HepG2 (cell line): ENCODE data around the gene NGFR. TPM values are rescaled to one million over a fixed set of nuclear protein-coding genes. Genes with fewer than 3 reads are reported as not detected.
A peak's percentile ranks its signal among the peaks of the same experiment; 100 is the strongest.

Experiments
- ATAC-seq: fragments of 200-7000 bp; cut with Tn5 transposase; 3 replicates; pipeline ENCODE4 v1.9.1; 2020; ENCODE audit warnings: mild to moderate bottlenecking, moderate library complexity
- BruUV-seq: library from RNA; stranded (reverse); fragments of 400-500 nt; replicated peaks from 2 replicates; lab custom pipeline; 2021; lab: Mats Ljungman, UMichigan
- CTCF ChIA-PET: fragments of 300-600 bp; formaldehyde crosslinking; extraction: SDS; loops from one replicate; lab custom pipeline; 2021; ENCODE audit warnings: low total read pairs, inconsistent platforms, low intra/inter-chr PET ratio; lab: Yijun Ruan, JAX
- POLR2A ChIA-PET: fragments of 350-600 bp; sonication (Branson Sonifier 250); formaldehyde crosslinking; loops from one replicate; lab custom pipeline; 2020; ENCODE audit warnings: antibody characterized with exemption, inconsistent platforms; lab: Yijun Ruan, JAX
- DNase-seq: peaks from one replicate; pipeline ENCODE4 v3.0.0-alpha.2; 2015; ENCODE audit warnings: low spot score
- FAIRE-seq: peaks from 3 replicates; lab custom pipeline; 2011; peaks lifted over from hg19 to GRCh38; lab: Jason Lieb, UNC
- H2AFZ ChIP-seq: one replicate; pipeline ENCODE4 v1.6.1; 2011; ENCODE audit warnings: low read length, inconsistent platforms
- H3K27ac ChIP-seq: fragments of 300-600 bp; 3 replicates; pipeline ENCODE4 v1.8.0; 2011; ENCODE audit warnings: mixed run types, mild to moderate bottlenecking, mixed read lengths, low read length, inconsistent platforms; ENCODE audit not compliant: insufficient read depth; ENCODE audit errors: extremely low read length
- H3K27me3 ChIP-seq, 2 experiments: fragments of 200-600 bp in 1 of 2; 2 replicates in 1 of 2; 3 replicates in 1 of 2; pipeline versions ENCODE4 v1.6.0 to v1.8.0; 2011; ENCODE audit warnings: low read length in 2 of 2, mild to moderate bottlenecking in 2 of 2, moderate library complexity in 2 of 2, inconsistent platforms in 1 of 2; ENCODE audit not compliant: insufficient read depth in 2 of 2, control insufficient read depth in 1 of 2
- H3K36me3 ChIP-seq, 2 experiments: fragments of 200-600 bp in 1 of 2; replicated peaks in 1 of 2; 2 replicates in 1 of 2; 3 replicates in 1 of 2; pipeline versions ENCODE4 v1.5.1 to v1.8.0; 2011; ENCODE audit warnings: low read length in 2 of 2, inconsistent platforms in 1 of 2; ENCODE audit not compliant: insufficient read depth in 2 of 2, control insufficient read depth in 1 of 2
- H3K4me1 ChIP-seq: 2 replicates; pipeline ENCODE4 v1.5.1; 2012; ENCODE audit warnings: low read length, inconsistent platforms; ENCODE audit not compliant: insufficient read depth
- H3K4me2 ChIP-seq: 2 replicates; pipeline ENCODE4 v1.6.0; 2011; ENCODE audit warnings: low read depth, low read length, inconsistent platforms
- H3K4me3 ChIP-seq, 3 experiments: fragments of 200-600 bp in 1 of 3; sonication (generic), shearing (Covaris generic) in 1 of 3; replicated peaks in 1 of 3; 2 replicates each; pipeline ENCODE4 v1.5.1; 2011 to 2016; ENCODE audit warnings: low read length in 3 of 3, inconsistent platforms in 2 of 3, low read depth in 2 of 3, mild to moderate bottlenecking in 2 of 3, control low read depth in 1 of 3, mixed read lengths in 1 of 3; ENCODE audit not compliant: insufficient read depth in 1 of 3
- H3K79me2 ChIP-seq: one replicate; pipeline ENCODE4 v1.6.1; 2011; ENCODE audit warnings: low read length, inconsistent platforms; ENCODE audit not compliant: insufficient read depth
- H3K9ac ChIP-seq: 2 replicates; pipeline ENCODE4 v1.6.0; 2011; ENCODE audit warnings: mild to moderate bottlenecking, low read depth, low read length, inconsistent platforms; ENCODE audit not compliant: insufficient read depth
- H3K9me3 ChIP-seq: 2 replicates; pipeline ENCODE4 v1.5.1; 2012; ENCODE audit warnings: mild to moderate bottlenecking, low read length
- H4K20me1 ChIP-seq: 2 replicates; pipeline ENCODE4 v1.6.0; 2011; ENCODE audit warnings: inconsistent platforms, mild to moderate bottlenecking, low read length, moderate library complexity; ENCODE audit not compliant: insufficient read depth
- HMG20B ChIP-seq: conservative IDR thresholded peaks from 2 replicates; pipeline ENCODE4 v1.6.1; 2016; ENCODE audit warnings: missing genetic modification reagents, missing compliant biosample characterization
- TRIM24 ChIP-seq: sonication (generic); formaldehyde crosslinking; IDR thresholded peaks from 2 replicates; pipeline ENCODE4 v1.8.0; 2022; ENCODE audit warnings: mild to moderate bottlenecking, missing genetic modification reagents
- ZBTB38 ChIP-seq: sonication (generic); formaldehyde crosslinking; IDR thresholded peaks from 2 replicates; pipeline ENCODE4 v1.5.1; 2020; ENCODE audit warnings: mild to moderate bottlenecking, missing genetic modification reagents
- ZNF280D ChIP-seq: sonication (generic); formaldehyde crosslinking; IDR thresholded peaks from 2 replicates; pipeline ENCODE4 v1.5.1; 2020; ENCODE audit warnings: mild to moderate bottlenecking, missing genetic modification reagents
- WGBS: methylation state at CpG from one replicate; pipeline ENCODE4 v1.1.6; 2017; ENCODE audit warnings: low lambda C conversion rate; 5-methylcytosine and 5-hydroxymethylcytosine counted together
- in situ Hi-C: cut with HindIII; loops from 2 replicates; pipeline ENCODE4 v1.10.0; 2017; ENCODE audit warnings: low pct_unique_long_range_greater_than_20kb; ENCODE audit not compliant: extremely low pct_ligation_motif_present
- intact Hi-C: fragments of 100-400 bp; cut with micrococcal nuclease; formaldehyde crosslinking; loops from one replicate; pipeline ENCODE4 v1.10.0; 2022; ENCODE audit not compliant: unreplicated experiment
- polyA plus RNA-seq, 8 experiments: library from polyadenylated mRNA; depleted of rRNA in 3 of 8; stranded (reverse) in 7 of 8; unstranded in 1 of 8; fragments of >200 nt; fragmentation: Illumina TruSeq in 4 of 8; extraction: Trizol in 4 of 8; gene quantifications; 2 replicates each; pipeline versions ENCODE4 v1.2.1 to v1.2.3, GENCODE V29; 2011 to 2016; ENCODE audit warnings: low read depth in 4 of 8, missing spikeins in 1 of 8, mixed read lengths in 1 of 8; ENCODE audit not compliant: insufficient read depth in 1 of 8
- total RNA-seq, 5 experiments: library from RNA; depleted of rRNA; stranded (reverse); fragments of >200 nt; fragmentation: Illumina TruSeq; extraction: Trizol; gene quantifications; 2 replicates each; pipeline ENCODE4 v1.2.3, GENCODE V29; 2016; ENCODE audit warnings: low read depth in 1 of 5
- TF ChIP-seq, protein P1 (sequence below): sonication (generic); formaldehyde crosslinking; conservative IDR thresholded peaks from 2 replicates; pipeline ENCODE4 v1.4.0; 2020; ENCODE audit warnings: missing genetic modification reagents

The NGFR gene
- total and polyA plus RNA-seq, 2 of the 13 experiments (the other 11 are each of a cell fraction or from before 2014, with no cell fraction given) = 1.1 to 1.8 TPM

GRCh38 chr17:49471769-49472168 lies 23.3 kb upstream of the NGFR start:
- Histone ChIP-seq H3K4me2 (no peak overlapping the region), H3K79me2 (no peaks in the 10 kb centered on the region), H3K9me3 (no peaks in the 10 kb centered on the region; the same call in 1 of the 2 replicates), H3K4me1 (peaks cover 33% of the 10 kb centered on the region), H2AFZ (no peak overlapping the region), H3K36me3 (no peaks in the 10 kb centered on the region), H3K27ac (no peak overlapping the region), H3K4me3 (no peak overlapping the region), H3K9ac (no peak overlapping the region), H4K20me1 (no peaks in the 10 kb centered on the region), H3K27me3 (peaks cover 7 to 58% of the 10 kb centered on the region in 2 experiments)
- POLR2A ChIA-PET = interaction anchor here (1.0 kb wide), 1 partner anchor 57 kb away, joined by 5 read pairs; the partner anchor contains the start of gene PHB1
- no TSS peak for BruUV-seq
- DNase-seq (no peak), ATAC-seq (peak; percentile 10; the same call in 1 of the 3 replicates), FAIRE-seq (no peak)
- CTCF ChIA-PET = no interaction called here
- WGBS = 89% methylated on average over 1 of the region's 1 CpG
- intact Hi-C loops = no loop called here
- TF ChIP-seq HMG20B (CRISPR knock-in tag) (no peak), TRIM24 (CRISPR knock-in tag) (no peak), ZNF280D (CRISPR knock-in tag) (no peak), ZBTB38 (CRISPR knock-in tag) (no peak)
- TF ChIP-seq, protein P1, sequence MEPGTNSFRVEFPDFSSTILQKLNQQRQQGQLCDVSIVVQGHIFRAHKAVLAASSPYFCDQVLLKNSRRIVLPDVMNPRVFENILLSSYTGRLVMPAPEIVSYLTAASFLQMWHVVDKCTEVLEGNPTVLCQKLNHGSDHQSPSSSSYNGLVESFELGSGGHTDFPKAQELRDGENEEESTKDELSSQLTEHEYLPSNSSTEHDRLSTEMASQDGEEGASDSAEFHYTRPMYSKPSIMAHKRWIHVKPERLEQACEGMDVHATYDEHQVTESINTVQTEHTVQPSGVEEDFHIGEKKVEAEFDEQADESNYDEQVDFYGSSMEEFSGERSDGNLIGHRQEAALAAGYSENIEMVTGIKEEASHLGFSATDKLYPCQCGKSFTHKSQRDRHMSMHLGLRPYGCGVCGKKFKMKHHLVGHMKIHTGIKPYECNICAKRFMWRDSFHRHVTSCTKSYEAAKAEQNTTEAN (CRISPR knock-in tag) = no peak
- in situ Hi-C loops = no loop called here
